DMS 273 treated with DMSO at 0.1 percent for 48 hours (cell line): ENCODE measurements around the gene MRC1.

Source experiments
- DNase-seq: peaks from one replicate; lab custom pipeline; 2025; lab: John Stamatoyannopoulos, UW

The MRC1 gene

GRCh38 chr10:17808971-17809841, at the start of gene MRC1:
Gene MRC1, plus strand, starts transcription at chr10:17809348. Its CDS starts 118 bp downstream, at chr10:17809466.
- DNase-seq: no peak

GRCh38 chr10:17764142-17764541, 45.0 kb upstream of the MRC1 start:
- no peak for DNase-seq

GRCh38 chr10:17765602-17766001, 43.5 kb upstream of the MRC1 start:
- no peak for DNase-seq

- no peak for DNase-seq
Observed at GRCh38 chr10:17766731-17767130, 42.4 kb upstream of the MRC1 start.

- DNase-seq: no peak
Observed at GRCh38 chr10:17768496-17768895, 40.7 kb upstream of the MRC1 start.

GRCh38 chr10:17768957-17769356, 40.2 kb upstream of the MRC1 start:
- no peak for DNase-seq

GRCh38 chr10:17771017-17771416, 38.1 kb upstream of the MRC1 start:
- DNase-seq: no peak

- DNase-seq: no peak
Observed at GRCh38 chr10:17779784-17780183, 29.4 kb upstream of the MRC1 start.

GRCh38 chr10:17780727-17781126, 28.4 kb upstream of the MRC1 start:
- no peak for DNase-seq

GRCh38 chr10:17781856-17782255, 27.3 kb upstream of the MRC1 start:
- no peak for DNase-seq

GRCh38 chr10:17782921-17783665, 26.1 kb upstream of the MRC1 start:
- DNase-seq: peak; percentile 32

GRCh38 chr10:17783751-17784150, 25.4 kb upstream of the MRC1 start:
- DNase-seq: no peak

- peak; percentile 10 for DNase-seq
Observed at GRCh38 chr10:17784688-17785087, 24.5 kb upstream of the MRC1 start.

- no peak for DNase-seq
Observed at GRCh38 chr10:17785276-17785930, 23.7 kb upstream of the MRC1 start.

GRCh38 chr10:17787087-17787961, 21.8 kb upstream of the MRC1 start:
- DNase-seq: peak; percentile 13

GRCh38 chr10:17788646-17789045, 20.5 kb upstream of the MRC1 start:
- DNase-seq: no peak

- no peak for DNase-seq
Observed at GRCh38 chr10:17789396-17789795, 19.8 kb upstream of the MRC1 start.

- no peak for DNase-seq
Observed at GRCh38 chr10:17790651-17791050, 18.5 kb upstream of the MRC1 start.

- no peak for DNase-seq
Observed at GRCh38 chr10:17792991-17793390, 16.2 kb upstream of the MRC1 start.

- DNase-seq: no peak
Observed at GRCh38 chr10:17793823-17794644, 15.1 kb upstream of the MRC1 start.

GRCh38 chr10:17795083-17795482, 14.1 kb upstream of the MRC1 start:
- DNase-seq: no peak
